HUDEP-2 (cell line): ENCODE results near the gene ETV3L.
"Not testable (repeated sequence)": the region's sequence is repeated elsewhere in the genome, so short reads cannot be mapped to it uniquely, and the experiment has no call there.

ENCODE experiments used
- DNase-seq, 76 experiments: peaks; one replicate each; lab custom pipeline; 2025; ENCODE audit not compliant: unreplicated experiment in 76 of 76; lab: John Stamatoyannopoulos, UW

Gene ETV3L

DNA sequence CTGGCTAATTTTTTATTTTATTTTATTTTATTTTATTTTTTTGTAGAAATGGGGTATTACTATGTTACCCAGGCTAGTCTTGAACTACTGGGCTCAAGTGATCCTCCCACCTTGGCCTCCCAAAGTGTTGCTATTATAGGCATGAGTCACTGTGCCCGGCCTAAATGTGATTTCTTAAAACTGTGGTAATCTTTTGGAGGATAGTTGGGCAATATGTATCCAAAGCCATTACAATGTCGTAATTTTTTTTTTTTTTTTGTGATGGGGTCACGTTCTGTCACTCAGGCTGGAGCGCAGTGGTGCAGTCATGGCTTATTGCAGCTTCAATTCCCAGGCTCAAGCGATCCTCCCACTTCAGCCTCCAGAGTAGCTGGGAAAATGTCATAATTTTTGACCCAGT lies 14.2 kb downstream of the ETV3L start:
- no peak for DNase-seq

DNA sequence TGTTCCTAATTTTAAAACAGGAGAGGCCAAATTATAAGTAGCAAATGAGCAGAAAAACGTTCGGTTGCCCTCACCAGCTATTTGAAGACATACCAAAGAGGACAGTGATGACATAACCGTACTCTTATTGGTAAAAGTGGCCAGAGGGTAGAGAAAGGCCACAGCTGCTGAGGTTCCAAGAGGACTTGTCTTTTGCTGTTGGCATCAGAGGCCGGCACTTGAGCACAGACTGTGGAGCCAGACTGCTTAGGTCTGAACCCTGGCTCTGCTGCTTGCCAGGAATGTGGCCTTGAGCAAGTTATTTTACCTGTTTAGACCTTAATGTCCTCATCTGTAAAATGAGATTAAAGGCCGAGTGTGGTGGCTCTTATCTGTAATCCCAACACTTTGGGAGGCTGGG lies 14.9 kb downstream of the ETV3L start:
- DNase-seq, result no peak

DNA sequence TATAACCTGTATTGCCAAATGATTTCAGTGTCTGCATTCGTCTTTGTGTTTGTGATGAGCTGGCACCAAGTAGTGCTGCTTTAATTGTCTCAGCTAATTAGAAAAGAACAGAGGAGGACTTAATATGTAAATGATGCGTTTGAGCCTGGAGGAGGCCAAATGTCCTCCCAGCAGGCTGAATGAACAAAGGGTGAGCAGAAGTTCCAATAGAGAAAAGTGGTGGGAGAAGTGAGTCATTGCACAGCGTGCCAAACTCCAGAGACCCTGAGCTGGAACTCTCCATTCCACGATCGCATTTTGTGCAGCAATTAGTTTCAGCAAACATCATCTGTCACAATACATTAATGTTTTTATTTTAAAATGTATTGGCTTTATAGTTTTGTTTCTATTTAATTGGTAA lies 17.9 kb downstream of the ETV3L start:
- no peak for DNase-seq

DNA sequence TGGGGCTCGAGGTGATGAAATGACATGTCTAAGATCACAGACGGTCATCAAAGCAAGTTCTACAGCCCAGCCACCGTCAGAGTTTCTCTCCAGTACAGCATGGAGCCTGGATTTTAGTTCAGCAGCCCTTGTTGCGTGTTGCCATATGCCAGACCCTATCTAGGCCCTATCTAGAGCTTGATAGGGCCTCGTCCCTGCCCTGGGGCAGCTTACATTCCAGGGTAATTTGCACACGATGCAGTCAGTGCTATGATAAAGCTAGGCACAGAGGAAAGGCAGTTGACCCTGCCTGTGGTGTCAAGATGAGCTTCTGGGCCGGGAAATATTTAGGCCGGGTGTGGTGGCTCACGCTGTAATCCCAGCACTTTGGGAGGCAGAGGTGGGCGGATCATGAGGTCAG lies 18.9 kb downstream of the ETV3L start:
- no peak for DNase-seq

DNA sequence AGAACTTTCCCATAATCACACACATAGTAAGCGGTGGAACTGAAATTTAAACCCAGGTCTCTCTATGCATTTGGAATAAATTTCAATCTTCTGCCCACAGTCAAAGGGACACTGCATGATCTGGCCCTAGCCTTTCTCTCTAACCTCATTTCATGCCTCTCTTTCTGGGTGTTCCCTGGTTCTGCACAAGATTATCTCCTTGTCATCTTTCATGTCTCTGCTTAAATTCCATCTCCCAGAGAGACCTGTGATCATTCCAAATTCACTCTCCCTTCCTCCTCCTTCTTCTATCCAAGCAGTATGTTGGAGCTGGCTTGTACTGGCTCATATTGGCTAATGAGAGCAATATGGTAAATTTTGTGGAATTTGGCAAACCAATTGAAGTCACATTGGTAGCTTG lies 22.2 kb downstream of the ETV3L start:
- no peak for DNase-seq

DNA sequence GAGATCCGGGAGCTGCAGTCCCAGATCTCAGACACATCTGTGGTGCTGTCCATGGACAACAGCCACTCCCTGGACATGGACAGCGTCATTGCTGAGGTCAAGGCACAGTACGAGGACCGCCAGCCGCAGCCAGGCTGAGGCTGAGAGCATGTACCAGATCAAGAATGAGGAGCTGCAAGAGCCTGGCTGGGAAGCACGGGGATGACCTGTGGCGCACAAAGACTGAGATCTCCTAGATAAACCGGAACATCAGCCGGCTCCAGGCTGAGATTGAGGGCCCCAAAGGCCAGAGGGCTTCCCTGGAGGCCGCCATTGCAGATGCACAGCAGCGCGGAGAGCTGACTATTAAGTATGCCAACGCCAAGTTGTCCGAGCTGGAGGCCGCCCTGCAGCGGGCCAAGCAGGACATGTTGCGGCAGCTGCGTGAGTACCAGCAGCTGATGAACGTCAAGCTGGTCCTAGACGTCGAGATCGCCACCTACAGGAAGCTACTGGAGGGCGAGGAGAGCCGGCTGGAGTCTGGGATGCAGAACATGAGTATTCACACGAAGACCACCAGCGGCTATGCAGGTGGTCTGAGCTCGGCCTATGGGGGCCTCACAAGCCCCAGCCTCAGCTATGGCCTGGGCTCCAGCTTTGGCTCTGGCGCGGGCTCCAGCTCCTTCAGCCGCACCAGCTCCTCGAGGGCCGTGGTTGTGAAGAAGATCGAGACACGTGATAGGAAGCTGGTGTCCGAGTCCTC lies 25.5 kb downstream of the ETV3L start:
- DNase-seq, result peak in 39 of 76 experiments; percentile 1 to 47 (median 20)

DNA sequence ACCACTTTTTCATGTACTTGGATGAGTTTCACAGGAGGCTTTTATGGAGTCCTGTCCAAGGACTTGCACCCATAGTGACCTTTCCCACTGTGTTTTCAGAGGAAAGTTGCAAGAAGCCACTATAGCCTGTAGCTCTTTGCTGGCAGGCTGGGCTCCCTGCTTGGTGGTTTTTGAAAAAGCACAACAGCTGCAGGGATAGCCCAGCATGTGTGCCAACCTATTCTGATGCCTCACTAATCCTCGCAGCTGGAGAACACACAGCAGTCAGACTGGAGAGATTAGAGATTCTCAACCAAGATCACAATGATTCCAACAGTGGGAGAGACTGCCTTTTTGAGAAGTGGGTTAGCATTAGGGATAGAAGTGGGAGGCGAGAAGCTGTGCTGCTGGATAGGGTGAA lies 30.0 kb downstream of the ETV3L start:
- no peak for DNase-seq

DNA sequence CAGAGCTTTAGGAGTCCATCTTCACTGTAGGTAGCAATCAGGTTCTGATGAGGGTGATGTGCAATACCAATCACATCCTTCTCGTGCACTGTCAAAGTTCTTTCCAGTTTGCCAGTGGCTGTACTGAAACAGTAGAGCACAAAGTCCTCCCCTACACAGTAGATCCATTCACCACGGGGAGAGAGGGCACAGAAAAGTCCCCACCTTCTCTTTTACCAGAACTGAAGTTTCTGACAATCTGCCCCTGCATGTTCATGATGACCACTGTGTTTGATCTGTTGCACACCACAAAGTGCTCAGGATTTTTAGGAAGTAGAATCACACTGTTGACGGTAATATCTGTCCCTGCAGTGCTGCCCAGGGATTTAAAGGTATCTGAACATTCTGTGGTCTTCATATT lies 40.4 kb downstream of the ETV3L start:
- not testable (repeated sequence) for DNase-seq

DNA sequence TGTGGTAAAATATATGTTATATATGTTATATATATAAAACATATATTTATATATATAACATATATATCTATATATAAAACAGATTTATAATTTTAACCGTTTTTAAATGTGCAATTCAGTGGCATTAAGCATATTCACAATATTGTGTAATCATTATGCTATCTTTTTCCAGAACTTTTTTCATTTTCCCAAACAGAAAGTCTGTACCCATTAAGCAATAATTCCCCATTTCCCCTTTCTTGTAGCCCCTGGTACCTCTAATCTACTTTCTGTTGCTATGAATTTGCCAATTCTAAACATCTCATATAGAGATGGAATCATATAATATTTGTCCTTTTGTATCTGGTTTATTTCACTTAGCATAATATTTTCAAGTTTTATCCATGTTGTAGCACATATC lies 43.3 kb downstream of the ETV3L start:
- DNase-seq, result no peak

DNA sequence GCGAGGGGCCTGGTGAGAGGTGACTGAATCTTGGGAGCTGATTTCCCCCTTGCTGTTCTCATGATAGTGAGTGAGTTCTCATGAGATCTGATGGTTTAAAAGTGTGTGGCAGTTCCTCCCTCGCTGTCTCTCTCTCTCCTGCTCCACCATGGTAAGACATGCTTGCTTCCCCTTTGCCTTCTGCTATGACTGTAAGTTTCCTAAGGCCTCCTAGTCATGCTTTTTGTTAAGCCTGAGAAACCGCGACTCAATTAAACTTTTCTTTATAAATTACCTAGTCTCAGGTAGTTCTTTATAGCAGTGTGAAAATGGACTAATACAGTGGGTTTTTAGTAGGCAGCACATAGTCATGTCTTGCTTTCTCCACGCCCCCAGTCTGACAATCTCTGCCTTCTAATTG lies 43.9 kb downstream of the ETV3L start:
- not testable (repeated sequence) for DNase-seq

DNA sequence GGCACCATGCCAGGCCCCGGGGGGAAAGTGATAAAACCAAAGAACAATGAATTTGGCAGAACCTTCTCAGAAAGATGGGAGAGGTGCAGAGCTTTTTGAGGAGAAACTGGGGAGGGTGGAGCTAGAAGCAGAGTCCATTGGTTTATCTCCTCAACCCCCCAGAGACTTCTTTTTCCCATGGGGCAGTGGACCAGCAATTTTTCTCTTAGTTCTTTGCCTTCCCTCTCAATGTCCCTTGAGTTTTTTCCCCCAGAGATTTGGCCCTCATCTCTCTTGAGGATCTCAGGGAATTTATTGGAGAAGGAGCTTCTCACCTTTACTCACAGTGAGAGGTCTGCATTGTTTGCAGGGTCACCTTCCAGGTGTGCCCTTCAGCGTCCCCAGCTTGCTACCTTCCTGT lies 48.8 kb downstream of the ETV3L start:
- DNase-seq, result no peak

DNA sequence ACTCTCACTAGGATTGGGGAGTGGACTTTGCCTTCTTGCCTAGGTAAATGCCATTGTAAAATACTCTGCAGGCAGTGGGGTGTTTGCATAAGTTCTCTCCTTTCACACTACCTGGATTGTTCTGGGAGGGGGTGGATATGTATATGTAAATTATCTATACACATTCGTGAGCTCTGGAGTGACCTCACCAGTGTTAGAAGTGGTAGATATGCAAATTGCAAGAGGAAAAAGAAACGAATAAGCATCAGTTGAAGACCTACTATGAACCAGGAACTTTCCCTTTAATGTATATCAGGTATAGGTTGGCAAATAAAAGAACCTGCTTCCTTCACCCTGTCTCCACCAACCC lies 52.6 kb downstream of the ETV3L start:
- DNase-seq, result no peak

DNA sequence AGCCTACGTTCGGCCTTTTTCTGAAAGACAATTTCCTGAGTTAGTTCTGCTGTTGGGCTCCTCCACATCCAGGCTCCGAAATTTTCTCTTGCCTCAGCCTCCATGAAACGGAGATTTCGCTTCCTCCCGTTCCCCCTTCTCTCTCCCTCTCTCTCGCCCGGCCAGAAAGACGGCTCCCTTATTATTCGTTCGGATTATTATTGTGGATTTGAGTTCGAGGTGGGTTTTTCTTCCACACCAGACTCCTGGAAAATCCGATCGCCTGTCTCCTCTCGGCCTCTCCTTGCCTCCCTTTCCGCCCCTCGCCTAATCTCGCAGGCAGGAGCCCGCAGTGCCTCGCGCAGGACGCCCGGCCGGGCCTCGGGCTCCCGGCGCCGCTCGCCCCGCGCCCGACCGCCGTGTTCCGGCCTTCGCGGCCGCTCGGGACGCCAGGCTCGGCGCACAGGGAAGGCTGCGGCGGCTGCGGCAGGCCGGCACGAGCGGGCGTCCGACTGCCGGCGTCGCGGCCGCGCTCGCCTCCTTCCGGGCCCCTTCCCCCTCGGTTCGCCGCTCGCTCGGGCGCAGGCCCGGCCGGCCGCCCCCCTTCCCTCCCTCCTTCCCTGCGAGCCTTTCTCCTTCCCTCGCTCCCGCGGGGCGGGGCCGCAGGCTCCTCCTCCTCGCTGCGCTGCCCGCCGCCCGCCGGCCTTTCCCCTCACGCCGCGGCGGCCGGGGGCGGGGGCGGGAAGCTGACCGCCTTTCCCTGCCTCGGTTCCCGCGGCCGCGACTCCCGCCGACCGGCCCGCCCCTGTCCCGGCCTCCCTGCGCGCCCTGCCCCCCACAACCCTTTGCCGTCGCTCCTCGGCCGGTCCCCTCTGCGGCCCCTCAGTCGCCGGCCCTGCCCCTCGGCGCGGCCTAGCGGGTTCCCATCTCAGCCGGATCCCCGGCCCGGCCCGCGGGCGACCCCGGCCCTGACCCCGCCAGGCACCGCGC lies 54.1 kb downstream of the ETV3L start, which contains the start of gene ARHGEF11:
TSS of gene ARHGEF11 (minus strand) at position 493 of the 969 bp plus-strand sequence. CDS start 1,412 bp downstream, outside the sequence.
- DNase-seq, result peak in 43 of 76 experiments; percentile 5 to 68 (median 31)

DNA sequence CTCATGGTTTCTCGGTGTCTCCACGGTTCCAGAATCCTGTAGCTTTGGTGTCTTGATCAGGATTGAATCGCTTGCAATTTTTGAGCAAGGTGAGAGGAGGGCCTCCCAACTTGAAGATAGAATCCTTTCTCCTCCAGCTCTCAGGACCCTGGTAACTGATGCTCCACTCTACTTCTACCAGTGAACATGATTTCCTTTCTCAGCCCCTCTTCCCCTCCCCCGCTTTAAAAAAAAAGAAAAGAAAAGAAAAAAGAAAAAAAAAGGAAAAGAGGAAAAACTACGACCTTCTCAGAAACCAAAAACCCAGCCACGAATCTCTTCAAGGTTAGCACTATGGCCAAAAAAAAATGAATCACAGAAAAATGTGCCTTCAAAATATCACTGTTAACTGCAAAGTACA lies 55.3 kb downstream of the ETV3L start:
- no peak for DNase-seq

DNA sequence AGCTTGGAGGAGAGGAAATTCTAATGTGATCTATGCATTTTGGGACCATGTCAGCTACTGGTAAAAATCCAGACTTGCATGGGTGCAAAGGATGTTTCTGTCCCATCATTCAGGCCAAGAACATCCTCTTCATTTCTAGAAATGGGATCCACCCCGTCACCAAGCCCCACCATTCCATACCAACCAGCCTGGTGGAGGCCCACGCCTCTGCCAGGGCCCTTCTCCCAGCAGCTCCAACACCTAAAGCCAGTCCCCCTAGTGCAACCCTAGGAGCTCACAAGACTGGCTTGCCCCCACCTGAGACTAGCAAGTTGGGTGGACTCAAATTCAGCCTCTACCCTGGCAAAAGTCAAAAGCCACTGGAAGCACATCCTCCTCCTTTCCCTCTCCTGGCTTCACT lies 55.9 kb downstream of the ETV3L start:
- no peak for DNase-seq

DNA sequence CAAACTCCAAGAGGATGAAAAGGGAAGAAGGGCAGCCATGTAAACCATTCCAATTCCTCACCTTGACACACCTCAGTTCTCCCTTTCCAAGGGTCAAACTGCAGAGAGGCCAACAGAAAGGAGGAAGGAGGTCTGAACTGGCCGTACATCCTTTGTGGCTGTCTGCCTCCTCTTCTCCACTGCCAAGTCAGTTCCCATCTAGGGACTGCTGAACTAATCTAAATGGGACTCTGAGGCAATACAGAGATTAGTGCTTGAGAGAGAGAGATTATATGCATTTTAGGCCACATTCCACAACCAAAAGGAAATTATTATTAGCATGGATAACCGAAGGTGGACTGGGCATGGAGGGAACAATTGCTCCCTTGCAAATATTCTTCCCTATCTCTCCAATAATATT lies 56.8 kb downstream of the ETV3L start:
- DNase-seq, result no peak
